Glomerular visceral epithelial cell (primary cell): ENCODE data around the gene PHF14.

ENCODE experiments used
- DNase-seq: peaks from one replicate; pipeline ENCODE4 v3.0.0-alpha.2; 2016; ENCODE audit errors: extremely low spot score

The PHF14 gene

DNA sequence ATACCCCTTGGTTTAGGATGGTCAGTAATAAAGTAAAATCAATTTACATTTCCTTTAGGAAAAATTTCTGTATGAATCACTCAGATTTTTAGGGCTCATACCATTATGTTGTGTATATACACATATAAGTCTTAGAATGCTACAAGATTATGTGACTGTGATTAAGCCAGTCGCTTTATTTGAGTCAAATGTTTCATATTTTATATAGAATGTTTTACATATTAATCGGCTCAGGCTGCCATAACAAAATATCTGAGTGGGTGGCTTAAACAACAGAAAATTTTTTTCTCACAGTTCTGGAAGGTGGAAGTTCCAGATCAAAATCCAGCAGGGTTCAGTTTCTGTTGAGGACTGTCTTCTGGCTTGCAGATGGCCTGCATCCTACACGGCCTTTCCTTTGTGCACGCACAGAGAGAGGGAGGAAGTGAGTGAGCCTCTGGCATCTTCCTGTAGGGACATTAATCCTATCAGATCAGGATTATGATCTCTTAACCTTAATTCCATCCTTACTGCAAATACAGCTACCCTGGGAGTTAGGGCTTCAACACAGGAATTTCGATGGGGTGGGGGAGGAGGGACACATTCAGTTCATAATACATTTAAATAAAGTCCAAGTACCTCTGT, 198.0 kb downstream of the PHF14 start:
- no peak for DNase-seq

DNA sequence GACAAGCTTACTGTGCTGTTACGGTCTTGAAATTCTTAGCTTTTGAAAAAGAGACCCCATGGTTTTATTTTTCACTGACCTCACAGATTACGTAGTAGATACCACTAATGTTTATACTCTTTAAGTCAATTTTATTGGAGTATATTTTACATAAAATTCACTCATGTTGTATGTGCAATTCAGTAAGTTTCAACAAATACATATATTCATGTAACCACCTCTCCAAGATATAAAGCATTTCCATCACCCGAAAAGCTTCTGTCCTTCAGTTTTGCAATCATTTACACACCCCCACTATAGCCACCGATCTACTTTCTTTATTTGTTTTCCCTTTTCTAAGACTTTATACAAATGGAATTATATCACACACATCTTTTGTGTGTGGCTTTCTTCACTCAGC, 199.2 kb downstream of the PHF14 start:
- no peak for DNase-seq

DNA sequence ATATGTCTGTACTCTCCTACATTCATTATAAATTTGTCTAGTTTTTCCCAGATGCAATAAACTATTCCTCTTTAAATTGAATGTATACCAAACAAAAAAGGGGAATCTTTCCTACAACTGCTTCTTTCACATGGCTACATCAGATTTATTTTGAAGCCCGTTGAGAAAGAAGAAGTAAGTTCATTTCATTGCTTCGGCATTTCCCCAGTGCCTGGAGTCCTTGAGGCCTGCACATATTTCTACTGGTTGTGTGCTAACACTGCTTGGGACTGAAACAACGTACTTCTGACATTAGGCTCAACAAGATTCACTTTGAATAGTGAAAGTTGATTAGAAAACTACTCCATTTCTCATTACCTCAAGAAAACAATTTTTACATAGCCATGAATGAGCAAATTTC, 201.7 kb downstream of the PHF14 start:
- no peak for DNase-seq

DNA sequence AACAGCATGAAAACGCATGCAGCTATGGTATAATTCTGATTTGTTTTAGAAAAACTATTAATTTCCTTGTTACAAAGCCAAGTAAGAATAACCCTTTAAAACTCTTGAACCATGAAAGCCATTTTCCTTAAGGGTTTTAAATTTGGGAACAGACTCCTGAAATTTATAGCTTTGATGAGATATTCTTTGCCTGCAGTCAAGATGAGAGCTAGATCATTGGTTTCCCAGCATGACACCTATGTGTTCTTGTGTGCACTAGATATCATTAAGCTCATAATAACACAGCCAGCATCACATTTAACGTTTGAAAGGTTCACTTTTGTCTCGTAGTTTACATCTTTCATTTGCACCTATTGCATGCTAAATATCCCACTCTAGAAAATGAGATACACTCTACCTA, 202.2 kb downstream of the PHF14 start:
- DNase-seq = no peak

DNA sequence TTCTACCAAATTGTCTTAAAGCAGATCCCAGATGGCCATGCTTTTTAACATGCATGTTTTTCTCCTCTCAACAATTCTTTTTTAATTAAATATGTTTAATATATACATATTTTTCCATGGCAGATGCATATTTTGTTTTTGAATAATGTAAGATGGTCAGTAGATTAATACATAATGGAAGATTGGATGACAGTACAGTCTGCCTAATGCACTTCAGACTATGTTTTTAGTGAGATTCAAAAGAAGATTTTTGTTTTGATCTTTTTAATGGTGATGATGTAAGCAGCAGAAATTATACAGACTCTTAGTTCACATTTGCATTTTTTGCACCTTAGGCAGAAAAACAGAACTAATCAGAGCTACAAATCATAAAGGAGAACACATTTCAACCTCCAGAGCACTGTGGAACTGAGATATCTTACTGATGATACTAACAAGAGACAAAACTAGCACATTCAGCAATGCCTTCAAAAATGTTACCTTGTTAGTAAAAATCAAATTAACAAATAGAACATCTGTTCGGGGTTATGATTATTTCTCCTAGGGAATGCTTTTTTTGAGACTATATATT, 203.4 kb downstream of the PHF14 start:
- DNase-seq = no peak

DNA sequence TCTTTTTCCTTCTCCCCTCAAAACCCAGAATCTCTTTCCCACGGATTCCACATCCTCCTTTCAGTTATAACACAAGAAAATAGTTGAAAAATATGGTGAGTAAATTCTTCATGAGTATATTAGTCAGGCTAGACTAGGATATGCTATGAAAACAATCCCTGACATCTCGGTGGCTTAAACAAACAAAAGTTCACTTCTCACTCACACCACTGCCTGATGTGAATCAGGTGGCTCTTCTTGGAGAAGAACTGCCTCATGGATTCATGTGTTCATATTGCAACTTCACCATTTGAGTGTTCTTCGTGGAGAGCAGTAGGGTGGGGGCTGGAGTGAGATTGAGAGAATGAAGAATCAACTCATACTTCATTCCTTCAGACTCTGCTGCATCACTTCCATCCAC, 204.1 kb downstream of the PHF14 start:
- DNase-seq = no peak

DNA sequence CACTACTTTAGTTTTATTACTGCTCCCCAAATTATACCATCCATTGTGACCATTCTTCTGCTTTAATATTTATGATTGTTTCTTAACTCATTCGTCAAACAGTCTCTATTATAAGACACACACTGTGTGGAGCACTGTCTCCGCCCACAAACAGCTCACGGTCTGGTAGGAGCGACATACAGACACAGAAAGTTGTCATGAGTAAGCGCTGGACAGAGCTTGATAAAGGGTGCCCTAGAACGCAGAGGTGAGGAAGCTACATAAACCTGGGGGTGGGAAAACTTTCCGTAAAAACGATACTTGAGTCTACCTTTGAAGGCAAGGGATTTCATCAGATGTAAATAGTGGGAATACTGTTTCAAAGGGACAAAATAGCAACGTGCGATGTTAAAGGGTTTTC, 207.9 kb downstream of the PHF14 start:
- no peak for DNase-seq

DNA sequence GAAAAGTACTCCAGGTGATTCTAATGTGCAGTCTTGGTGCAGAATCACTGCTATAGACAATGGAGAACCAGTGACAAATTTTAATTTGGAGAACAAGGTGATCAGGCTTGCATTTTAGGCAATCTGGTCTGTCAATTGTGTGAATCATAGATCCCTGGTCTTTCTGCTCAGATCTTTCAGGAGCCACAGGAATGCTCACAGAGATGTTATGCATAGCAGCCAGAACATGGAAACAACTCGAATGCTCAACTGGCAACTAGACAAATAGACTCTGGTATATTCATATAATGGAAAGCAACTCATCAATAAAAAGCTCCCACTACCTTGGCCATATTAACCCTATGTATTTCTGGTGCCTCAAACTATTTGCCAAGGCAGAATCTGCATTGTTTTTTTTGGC, 209.1 kb downstream of the PHF14 start:
- peak; percentile 1 for DNase-seq

DNA sequence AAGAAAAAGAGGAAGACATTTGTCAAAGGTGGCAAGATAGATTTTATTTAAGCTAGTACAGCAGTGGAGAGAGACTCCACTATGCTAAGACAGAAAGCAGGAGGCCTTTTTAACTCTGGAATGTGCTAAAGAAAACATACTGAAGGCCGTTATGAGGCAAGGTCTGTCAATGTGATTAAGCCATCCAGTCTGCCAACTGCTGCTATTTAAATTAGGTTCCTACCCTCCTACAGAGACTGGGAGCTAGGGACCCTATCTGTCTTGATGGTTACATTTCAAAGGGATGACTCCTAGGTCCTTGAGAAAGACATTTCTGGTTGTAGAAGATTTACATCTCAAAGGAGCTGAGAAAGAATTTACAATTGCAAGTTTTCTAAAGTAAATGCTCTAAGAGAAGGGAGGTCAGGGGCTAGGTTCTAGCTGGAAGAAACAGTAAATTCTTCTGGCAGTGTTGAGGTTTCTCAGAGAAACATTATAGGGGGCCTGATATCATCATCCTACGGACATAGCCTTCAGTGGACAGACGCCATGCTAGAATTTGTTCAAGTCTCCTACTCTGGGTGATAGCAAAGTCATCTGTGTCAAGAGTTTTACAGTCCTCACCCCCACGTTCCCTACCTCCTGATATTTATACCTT, 211.6 kb downstream of the PHF14 start:
- DNase-seq = no peak

DNA sequence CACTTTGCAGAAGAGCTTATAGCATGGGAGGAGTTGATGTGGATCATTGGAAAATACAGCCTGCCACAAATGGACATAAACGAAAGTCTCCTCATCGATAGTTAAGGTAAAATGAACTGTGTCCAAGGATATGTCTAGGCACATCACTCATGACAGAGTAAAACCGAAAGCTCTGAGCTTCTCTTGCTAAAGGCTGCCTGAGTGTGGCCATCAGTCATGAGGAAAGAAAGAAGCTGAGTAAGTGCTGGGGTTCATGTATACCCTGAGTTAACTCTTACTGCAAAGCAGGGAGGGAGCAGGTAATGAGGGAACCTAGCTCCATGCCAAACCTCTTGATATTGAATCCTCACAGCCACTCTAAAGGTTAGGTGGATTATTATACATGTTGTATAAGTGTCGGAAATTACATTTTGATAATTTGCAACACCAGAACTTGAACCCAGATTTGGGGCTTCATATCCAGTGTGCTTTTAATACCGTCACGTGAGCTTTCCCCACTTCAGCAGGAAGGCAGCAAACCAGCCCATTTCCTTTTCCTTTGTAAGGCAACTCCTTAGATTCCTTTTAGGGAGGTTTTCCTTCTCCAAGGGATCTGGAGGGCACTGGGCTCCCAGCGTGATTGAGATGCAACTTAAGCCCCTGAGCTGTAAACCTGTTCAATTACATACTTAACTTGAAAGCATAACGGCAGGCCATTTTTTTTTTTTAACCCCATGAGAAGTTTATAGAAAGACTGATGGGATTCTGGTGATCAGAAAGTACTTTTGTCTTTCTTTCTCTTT, 215.0 kb downstream of the PHF14 start:
- no peak for DNase-seq

DNA sequence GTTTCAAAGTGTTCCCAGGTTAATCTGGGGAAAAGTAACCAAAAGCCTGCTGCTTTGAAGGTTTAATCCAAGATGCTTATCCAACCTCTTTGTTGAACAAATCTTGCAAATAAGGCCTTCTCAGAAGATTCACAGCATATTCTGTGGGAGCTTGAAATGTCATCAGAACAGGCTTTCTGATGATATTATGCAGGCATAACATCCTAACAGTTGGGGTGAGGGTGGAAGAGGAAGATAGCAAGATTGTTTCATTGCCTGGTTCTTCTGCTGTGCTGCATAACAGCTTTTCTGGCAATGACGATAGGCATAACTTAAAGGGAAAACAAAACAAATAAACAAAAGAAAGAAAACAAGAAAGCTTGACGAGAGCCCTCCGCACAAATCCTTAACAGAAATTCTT, 217.4 kb downstream of the PHF14 start:
- DNase-seq = no peak

DNA sequence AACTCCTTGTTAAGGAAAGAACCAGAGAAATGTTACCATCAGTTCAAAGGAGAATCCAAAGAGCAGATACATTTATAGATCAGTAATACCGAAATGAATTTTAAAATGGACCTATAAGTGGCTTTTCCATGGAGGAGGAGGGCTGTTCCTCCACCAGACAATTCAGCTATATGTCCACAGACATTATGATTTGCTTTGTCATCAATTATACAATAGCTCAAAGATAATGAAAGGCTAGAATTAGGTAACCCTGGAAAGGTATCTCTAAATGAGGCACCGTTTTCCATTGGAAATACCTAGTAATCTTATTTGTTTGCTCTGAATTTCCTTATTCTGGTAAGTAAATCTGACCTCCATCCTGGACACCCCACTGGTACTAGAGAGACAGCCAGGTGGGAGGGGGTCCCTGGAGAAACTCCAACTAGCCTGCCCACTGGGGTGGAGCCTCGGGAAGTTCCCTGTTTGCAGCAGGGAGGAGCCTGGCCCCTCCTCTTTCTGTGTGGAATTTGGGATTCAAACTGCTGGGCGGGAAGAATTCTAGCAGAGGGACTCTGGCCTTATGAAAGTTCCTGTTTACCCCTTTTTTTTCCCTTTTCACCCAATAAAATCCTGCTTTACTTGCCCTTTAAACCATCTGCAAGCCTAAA, 218.0 kb downstream of the PHF14 start:
- no peak for DNase-seq

DNA sequence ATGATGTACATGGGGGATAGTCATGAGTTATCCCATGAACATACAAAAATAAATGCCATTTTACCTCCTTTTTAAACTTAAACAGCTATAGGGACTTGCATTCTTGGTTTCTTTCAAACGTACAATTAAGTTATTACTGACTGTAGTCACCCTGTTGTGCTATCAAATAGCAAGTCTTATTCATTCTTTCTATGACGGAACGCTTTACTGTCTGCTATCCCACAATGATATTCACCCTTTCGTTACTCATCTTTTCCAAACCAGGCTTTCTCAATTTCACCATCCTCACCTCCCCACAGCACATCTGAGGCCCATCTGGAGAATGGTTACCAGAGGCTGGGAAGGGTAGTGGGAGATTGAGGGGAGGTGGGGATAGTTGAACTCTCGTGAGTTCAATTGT, 218.8 kb downstream of the PHF14 start:
- no peak for DNase-seq

DNA sequence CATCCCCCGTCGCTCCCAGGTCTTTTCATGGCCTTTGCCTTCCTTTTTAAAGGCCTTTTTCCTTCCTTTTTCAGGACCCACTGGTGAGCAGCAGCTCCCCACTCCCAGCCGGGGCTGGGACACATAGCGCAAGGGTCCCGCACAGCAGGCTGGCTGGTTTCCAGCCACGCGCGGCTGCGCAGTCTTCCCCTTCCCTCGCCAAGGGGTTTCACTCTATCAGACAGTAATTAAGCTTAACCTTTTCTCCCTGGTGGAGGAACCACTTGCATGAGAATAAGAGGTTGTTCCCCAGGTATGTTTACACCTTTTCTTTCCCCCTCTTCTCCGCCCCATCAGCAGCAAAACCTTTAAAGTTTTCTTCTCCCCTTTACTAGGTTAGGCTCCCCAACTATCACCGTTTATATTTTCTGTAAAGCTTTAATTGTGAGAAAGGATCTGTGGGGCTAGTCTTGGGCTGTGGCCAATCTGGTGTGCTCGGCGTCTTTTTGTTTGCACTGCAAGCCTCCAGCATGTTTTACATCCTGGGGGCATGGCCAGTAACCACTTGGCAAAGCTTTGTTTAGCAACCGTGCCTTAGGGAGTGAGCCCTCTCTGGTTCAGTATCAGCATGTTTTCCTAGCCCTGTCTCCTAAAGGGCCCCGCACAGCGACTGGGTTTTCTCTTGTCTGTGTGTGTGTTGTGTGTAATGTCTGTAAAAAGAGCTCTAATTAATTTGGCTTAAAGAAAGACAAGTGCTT, 219.6 kb downstream of the PHF14 start:
- no peak for DNase-seq

DNA sequence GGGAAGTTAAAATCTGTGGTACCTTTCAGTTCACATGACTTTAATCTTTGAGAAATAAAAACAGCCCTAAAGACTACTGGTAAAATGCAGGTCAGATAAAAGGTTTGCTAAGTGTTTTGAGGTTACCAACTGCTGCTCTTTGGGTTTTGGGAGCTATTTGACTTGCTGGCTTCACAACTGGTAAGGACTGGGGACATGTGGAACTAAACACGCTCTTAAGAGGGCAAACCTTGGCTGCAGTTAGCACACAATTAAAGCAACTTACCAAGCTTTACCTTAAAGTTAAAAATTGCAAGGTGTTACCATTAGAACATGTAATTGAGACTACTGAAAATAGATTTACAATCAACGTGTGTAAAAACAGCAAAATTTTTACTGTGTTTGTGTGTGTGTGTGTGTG, 220.2 kb downstream of the PHF14 start:
- no peak for DNase-seq

DNA sequence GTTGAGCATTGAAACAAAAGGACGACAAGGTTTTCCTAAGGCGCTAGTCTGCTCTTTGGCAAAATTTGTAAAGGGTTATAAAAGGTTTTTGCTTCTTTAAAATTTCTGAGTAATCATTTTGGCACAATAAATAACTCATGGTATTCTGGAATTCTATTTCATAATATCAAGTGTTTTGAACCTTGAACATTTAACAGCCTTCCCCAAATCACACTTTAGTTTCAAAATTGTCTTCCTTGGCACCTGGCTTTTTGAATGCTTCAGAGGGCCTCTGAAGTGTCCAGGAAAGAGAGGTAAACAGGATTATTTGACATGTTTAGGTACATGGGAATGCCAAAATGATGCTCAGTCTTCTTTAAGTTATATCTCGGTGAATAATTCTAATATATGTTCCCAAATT, 220.8 kb downstream of the PHF14 start:
- DNase-seq = no peak

DNA sequence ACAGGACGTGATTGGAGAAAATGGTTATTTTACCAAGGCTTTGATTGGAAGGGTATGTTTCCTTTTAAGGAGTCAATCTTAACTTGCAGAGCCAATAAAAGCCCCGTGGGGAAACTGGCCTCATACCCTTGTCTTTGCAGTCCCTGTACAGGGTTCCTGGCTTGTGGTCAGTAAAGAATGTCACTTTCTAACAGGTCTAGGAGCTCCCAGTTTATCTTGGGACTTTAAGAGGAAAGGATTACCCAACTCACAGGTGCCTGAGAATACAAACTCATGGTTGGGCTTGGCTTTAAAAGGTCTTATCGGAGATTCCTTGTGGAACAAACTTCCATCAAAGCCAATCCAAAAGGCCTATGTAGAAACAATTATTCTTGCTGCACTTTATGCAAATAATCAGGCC, 221.8 kb downstream of the PHF14 start:
- no peak for DNase-seq

DNA sequence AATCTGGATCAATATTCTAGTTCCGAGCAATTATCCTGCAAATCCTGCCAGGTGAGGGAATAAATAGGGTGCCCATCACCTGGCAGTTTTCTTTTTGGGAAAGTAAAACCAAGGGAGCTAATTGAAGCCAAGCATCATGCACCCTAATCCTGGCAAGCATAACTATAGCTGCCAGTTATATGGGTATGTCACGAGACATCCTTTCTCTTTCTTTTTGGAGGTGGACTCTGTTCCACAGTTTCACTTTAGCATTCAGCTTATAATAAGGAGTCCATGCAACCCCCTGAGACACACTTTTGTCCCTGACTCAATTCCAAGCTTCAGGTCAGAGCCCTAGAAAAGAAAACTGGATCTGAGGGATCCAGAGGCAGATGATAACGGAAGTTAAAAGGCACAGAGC, 222.5 kb downstream of the PHF14 start:
- DNase-seq = no peak

DNA sequence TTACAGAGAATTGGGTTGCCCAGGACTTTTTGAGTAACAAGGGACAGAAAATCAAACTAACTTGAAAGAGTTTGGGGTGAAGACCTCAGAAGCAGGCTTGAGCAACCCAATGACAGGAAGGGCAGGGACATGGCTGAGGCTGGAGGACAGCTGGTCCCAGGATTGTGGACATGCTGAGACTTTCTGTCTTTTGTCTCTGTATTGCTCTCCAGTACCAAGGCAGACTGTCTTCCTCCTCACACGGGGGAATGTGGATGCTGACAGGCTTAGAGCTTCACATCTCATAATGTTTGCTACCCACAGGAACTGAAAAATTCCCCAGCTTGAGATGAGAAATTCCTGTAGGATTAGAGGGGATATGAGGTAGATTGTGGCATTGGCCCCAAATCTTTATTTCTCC, 229.6 kb downstream of the PHF14 start:
- DNase-seq = no peak

DNA sequence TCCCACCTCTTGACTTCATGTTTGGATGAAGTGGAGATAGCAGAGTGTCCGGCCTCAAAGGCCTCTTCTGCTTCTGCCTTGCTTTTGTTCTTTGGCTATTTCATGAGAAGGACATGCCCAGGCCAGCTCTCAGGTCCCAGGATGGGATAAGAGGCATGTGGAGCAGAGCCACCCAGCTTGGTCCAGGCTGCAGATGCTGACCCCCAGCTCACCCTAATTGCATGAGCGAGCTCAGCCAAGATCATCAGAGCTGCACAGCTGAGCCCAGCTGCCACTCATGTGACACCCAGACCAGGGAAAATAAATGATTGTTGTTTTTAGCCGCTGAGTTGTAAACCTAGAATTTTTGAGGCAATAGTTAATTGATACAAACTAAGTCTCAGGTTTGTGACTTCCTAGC, 230.0 kb downstream of the PHF14 start:
- DNase-seq = peak; percentile 4

DNA sequence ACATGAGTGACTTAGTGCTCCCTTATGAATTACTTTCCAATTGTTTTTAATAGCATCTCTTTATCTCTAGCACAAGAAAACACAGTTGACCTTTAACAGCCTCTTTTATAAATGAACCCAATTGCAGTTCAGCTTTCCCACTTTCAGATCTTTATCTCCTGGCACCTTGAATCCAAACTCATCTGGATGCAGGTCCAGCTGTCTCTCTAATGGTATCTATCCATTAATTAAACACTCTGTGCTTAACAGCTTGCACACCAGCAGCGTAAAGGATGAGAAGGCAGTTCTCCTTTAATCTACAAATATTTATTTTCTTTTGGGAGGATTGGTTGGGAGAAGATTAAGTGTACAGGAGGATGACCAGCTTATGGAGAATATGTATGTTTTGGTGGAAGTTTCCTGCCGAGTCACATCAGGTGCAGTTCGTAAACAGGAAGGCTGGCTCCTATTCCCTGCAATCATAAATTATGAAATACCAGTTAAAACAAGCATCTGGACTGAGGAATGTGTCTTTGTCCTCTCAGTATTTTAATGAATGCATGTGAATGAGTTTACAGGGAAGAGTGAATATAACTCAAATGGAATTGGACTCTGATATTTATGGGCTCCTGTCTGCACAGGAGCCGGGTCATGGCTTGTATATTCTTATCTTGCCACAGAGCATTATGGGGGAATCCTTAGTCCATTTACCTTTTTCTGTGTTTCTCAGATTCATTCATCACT, 232.7 kb downstream of the PHF14 start:
- no peak for DNase-seq
